K562 (cell line): ENCODE data around the gene C19orf85. TPM values are rescaled to one million over a fixed set of nuclear protein-coding genes. Genes with fewer than 3 reads are reported as not detected.

Source experiments
- ATAC-seq: fragments of 200-7000 bp; cut with Tn5 transposase; 3 replicates; pipeline ENCODE4 v1.9.1; 2020; ENCODE audit warnings: moderate library complexity
- BruUV-seq: library from RNA; stranded (reverse); fragments of 400-500 nt; replicated peaks from 2 replicates; lab custom pipeline; 2021; lab: Mats Ljungman, UMichigan
- CTCF ChIA-PET: fragments of 300-600 bp; formaldehyde crosslinking; extraction: SDS; loops from one replicate; lab custom pipeline; 2021; ENCODE audit warnings: low intra/inter-chr PET ratio; lab: Yijun Ruan, JAX
- POLR2A ChIA-PET: fragments of 300-600, 350-650 bp; sonication (Branson Sonifier 250); formaldehyde crosslinking; extraction: SDS; loops from one replicate; lab custom pipeline; 2021; ENCODE audit warnings: antibody characterized with exemption, inconsistent platforms; lab: Yijun Ruan, JAX
- DNase-seq, 4 experiments: peaks; one replicate each; pipeline versions ENCODE4 v3.0.0 to v3.0.0-alpha.2; 2011 to 2018; ENCODE audit warnings: low spot score in 3 of 4, mixed read lengths in 3 of 4; ENCODE audit errors: extremely low read depth in 1 of 4
- FAIRE-seq: peaks from 2 replicates; lab custom pipeline; 2011; peaks lifted over from hg19 to GRCh38; lab: Jason Lieb, UNC
- H2AFZ ChIP-seq: 2 replicates; pipeline ENCODE4 v1.6.0; 2011; ENCODE audit warnings: low read depth, low read length, control low read depth, inconsistent platforms
- H3K27ac ChIP-seq: fragments of 200-600 bp; 3 replicates; pipeline ENCODE4 v1.8.0; 2011; ENCODE audit warnings: low read depth, mild to moderate bottlenecking, control low read depth, inconsistent platforms, low read length, moderate library complexity, mixed read lengths; ENCODE audit errors: extremely low read depth
- H3K27me3 ChIP-seq, 2 experiments: fragments of 300-600 bp in 1 of 2; 2 replicates in 1 of 2; 3 replicates in 1 of 2; pipeline versions ENCODE4 v1.6.0 to v1.8.0; 2011; ENCODE audit warnings: inconsistent platforms in 2 of 2, low read length in 2 of 2, mild to moderate bottlenecking in 1 of 2, mixed read lengths in 1 of 2, moderate library complexity in 1 of 2; ENCODE audit not compliant: control insufficient read depth in 2 of 2, insufficient read depth in 2 of 2
- H3K36me3 ChIP-seq: fragments of 300-600 bp; 3 replicates; pipeline ENCODE4 v1.8.0; 2011; ENCODE audit warnings: mild to moderate bottlenecking, low read length, inconsistent platforms; ENCODE audit not compliant: control insufficient read depth, insufficient read depth
- H3K4me1 ChIP-seq, 2 experiments: fragments of 200-600 bp in 1 of 2; replicated peaks in 1 of 2; 2 replicates in 1 of 2; 3 replicates in 1 of 2; pipeline versions ENCODE4 v1.5.1 to v1.8.0; 2011; ENCODE audit warnings: inconsistent platforms in 2 of 2, low read length in 2 of 2, mild to moderate bottlenecking in 1 of 2, mixed read lengths in 1 of 2, moderate library complexity in 1 of 2; ENCODE audit not compliant: control insufficient read depth in 2 of 2, insufficient read depth in 2 of 2
- H3K4me2 ChIP-seq: 2 replicates; pipeline ENCODE4 v1.6.1; 2011; ENCODE audit warnings: low read length, control low read depth, inconsistent platforms, mixed read lengths; ENCODE audit not compliant: insufficient read depth
- H3K4me3 ChIP-seq: fragments of 200-600 bp; sonication (generic), shearing (Covaris generic); 2 replicates; pipeline ENCODE4 v1.5.1; 2016; ENCODE audit warnings: control low read depth, inconsistent platforms
- H3K79me2 ChIP-seq: fragments of 200-600 bp; 3 replicates; pipeline ENCODE4 v1.8.0; 2011; ENCODE audit warnings: low read length, inconsistent platforms; ENCODE audit not compliant: control insufficient read depth, insufficient read depth
- H3K9ac ChIP-seq, 2 experiments: 2 replicates each; pipeline versions ENCODE4 v1.6.0 to v1.6.1; 2011; ENCODE audit warnings: low read depth in 2 of 2, low read length in 2 of 2, control low read depth in 1 of 2, inconsistent platforms in 1 of 2, mild to moderate bottlenecking in 1 of 2, mixed read lengths in 1 of 2; ENCODE audit not compliant: insufficient read depth in 1 of 2
- H3K9me1 ChIP-seq: one replicate; pipeline ENCODE4 v1.6.0; 2011; ENCODE audit warnings: inconsistent platforms, mild to moderate bottlenecking, low read length, moderate library complexity; ENCODE audit not compliant: control insufficient read depth, insufficient read depth
- H3K9me3 ChIP-seq: replicated peaks from 2 replicates; pipeline ENCODE4 v1.5.1; 2011; ENCODE audit warnings: low read depth, low read length, inconsistent platforms; ENCODE audit not compliant: control insufficient read depth, insufficient read depth
- H4K20me1 ChIP-seq: replicated peaks from 2 replicates; pipeline ENCODE4 v1.6.1; 2011; ENCODE audit warnings: low read length, inconsistent platforms, mixed read lengths; ENCODE audit not compliant: control insufficient read depth, insufficient read depth
- BRD9 ChIP-seq: fragments of 450-650 bp; IDR thresholded peaks from 2 replicates; pipeline ENCODE4 v1.6.1; 2018; ENCODE audit warnings: low read depth; ENCODE audit not compliant: partially characterized antibody
- DDX20 ChIP-seq: fragments of 450-650 bp; IDR thresholded peaks from 2 replicates; pipeline ENCODE4 v1.6.1; 2016; ENCODE audit warnings: missing genetic modification characterization, low read depth, mild to moderate bottlenecking, missing compliant biosample characterization, moderate library complexity
- HNRNPH1 ChIP-seq: fragments of 200-400 bp; formaldehyde crosslinking; optimal IDR thresholded peaks from 2 replicates; pipeline ENCODE3; 2017; ENCODE audit warnings: low read depth, mild to moderate bottlenecking, low read length, moderate library complexity
- KAT8 ChIP-seq: fragments of 450-650 bp; IDR thresholded peaks from 2 replicates; pipeline ENCODE4 v1.6.1; 2016; ENCODE audit warnings: low read depth, mild to moderate bottlenecking
- MAFF ChIP-seq: IDR thresholded peaks from 2 replicates; pipeline ENCODE4 v1.6.1; 2012; ENCODE audit warnings: low read length, improper control_type of control experiment
- PCBP2 ChIP-seq: fragments of 200-400 bp; formaldehyde crosslinking; IDR thresholded peaks from 2 replicates; pipeline ENCODE4 v1.6.1; 2018; ENCODE audit warnings: low read length, low read depth, mild to moderate bottlenecking, moderate library complexity; ENCODE audit not compliant: poor library complexity, severe bottlenecking
- U2AF1 ChIP-seq: fragments of 200-400 bp; formaldehyde crosslinking; optimal IDR thresholded peaks from 2 replicates; pipeline ENCODE3; 2017; ENCODE audit warnings: mild to moderate bottlenecking, low read depth, low read length, moderate library complexity
- ZBED1 ChIP-seq: IDR thresholded peaks from 2 replicates; pipeline ENCODE4 v1.6.1; 2014
- ZSCAN29 ChIP-seq: fragments of 450-650 bp; IDR thresholded peaks from 2 replicates; pipeline ENCODE4 v1.6.1; 2017
- WGBS: fragments of 100-300 bp; shearing (Covaris generic); methylation state at CpG from one replicate; pipeline ENCODE4 v1.1.6; 2016; ENCODE audit warnings: low coverage, mixed read lengths; ENCODE audit not compliant: insufficient coverage; ENCODE audit errors: missing lambda C conversion rate; 5-methylcytosine and 5-hydroxymethylcytosine counted together
- in situ Hi-C: fragments of 300-500 bp; cut with MboI; formaldehyde crosslinking; loops from 4 replicates; pipeline ENCODE4 v1.15.0; 2018; ENCODE audit warnings: inconsistent platforms, mixed read lengths
- intact Hi-C: fragments of 100-400 bp; cut with micrococcal nuclease; formaldehyde crosslinking; loops from 2 replicates; pipeline ENCODE4 v1.14.2; 2022
- polyA plus RNA-seq, 8 experiments: library from polyadenylated mRNA; depleted of rRNA in 4 of 8; stranded (reverse) in 5 of 8; unstranded in 3 of 8; fragments of >200 nt; fragmentation: Nextera tagmentation in 2 of 8; fragmentation: Illumina TruSeq in 1 of 8; extraction: Ambion mirVana in 2 of 8; extraction: Trizol in 1 of 8; gene quantifications; 2 replicates each; pipeline versions ENCODE4 v1.2.1 to v1.2.3, GENCODE V29; 2011 to 2014; ENCODE audit warnings: inconsistent platforms in 1 of 8, missing spikeins in 1 of 8
- total RNA-seq, 7 experiments: library from RNA; depleted of rRNA in 6 of 7; stranded (reverse); fragments of >200 nt in 6 of 7; fragmentation: Illumina TruSeq in 2 of 7; extraction: Trizol in 2 of 7; gene quantifications; 2 replicates each; pipeline versions ENCODE4 v1.2.1 to v1.2.3, GENCODE V29; 2011 to 2021; ENCODE audit warnings: low replicate concordance in 1 of 7
- TF ChIP-seq, protein P1 (sequence below): IDR thresholded peaks from 2 replicates; pipeline ENCODE4 v1.6.1; 2011; ENCODE audit not compliant: insufficient read length; ENCODE audit errors: extremely low read depth
- TF ChIP-seq, protein P2 (sequence below): fragments of 450-650 bp; formaldehyde crosslinking; IDR thresholded peaks from 2 replicates; pipeline ENCODE4 v1.4.0; 2020; ENCODE audit warnings: mild to moderate bottlenecking, moderate library complexity

C19orf85 gene
- total and polyA plus RNA-seq, 9 of the 15 experiments (the other 6 are each of a cell fraction or from before 2014, with no cell fraction given): not detected

DNA sequence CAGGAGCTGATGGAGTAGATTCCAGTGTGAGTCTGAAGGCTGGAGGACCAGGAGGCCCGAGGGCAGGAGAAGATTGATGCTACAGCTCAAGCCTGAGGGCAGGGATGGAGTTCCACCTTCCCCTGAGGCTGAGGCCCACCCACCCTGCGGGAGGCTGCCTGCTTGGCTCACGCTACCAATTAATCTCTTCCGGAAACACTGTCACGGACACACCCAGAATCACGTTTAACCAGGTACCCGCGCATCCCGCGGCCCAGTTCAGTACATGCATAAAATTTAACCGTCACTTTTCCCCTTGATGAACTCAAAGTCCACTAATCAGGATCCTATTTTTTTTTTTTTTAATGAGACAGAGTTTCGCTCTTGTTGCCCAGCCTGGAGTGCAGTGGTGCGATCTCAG, 6.7 kb upstream of the C19orf85 start:
- CTCF ChIA-PET: no interaction called here
- POLR2A ChIA-PET: interaction anchor here (0.6 kb wide), 1 partner anchor 38 kb away, joined by 3 read pairs; no protein-coding TSS in a partner anchor
- Histone ChIP-seq H3K36me3 (no peaks in the 10 kb centered on the region; the same call in 2 of the 3 replicates), H3K27me3 (no peaks in the 10 kb centered on the region), H3K27ac (no peak overlapping the region), H3K79me2 (no peaks in the 10 kb centered on the region), H3K4me2 (no peak overlapping the region), H3K9me3 (no peaks in the 10 kb centered on the region), H4K20me1 (no peaks in the 10 kb centered on the region)
- BruUV-seq: no TSS peak
- intact Hi-C loops: no loop called here
- WGBS: 65% methylated on average over 13 of the region's 13 CpGs
- no peak for ATAC-seq
- no peak for TF ChIP-seq MAFF
- TF ChIP-seq ZBED1: no peak
- TF ChIP-seq, protein P1, sequence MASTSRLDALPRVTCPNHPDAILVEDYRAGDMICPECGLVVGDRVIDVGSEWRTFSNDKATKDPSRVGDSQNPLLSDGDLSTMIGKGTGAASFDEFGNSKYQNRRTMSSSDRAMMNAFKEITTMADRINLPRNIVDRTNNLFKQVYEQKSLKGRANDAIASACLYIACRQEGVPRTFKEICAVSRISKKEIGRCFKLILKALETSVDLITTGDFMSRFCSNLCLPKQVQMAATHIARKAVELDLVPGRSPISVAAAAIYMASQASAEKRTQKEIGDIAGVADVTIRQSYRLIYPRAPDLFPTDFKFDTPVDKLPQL: no peak
- no peak for TF ChIP-seq BRD9
- no peak for TF ChIP-seq U2AF1
- no peak for TF ChIP-seq KAT8
- no peak for TF ChIP-seq DDX20 (tag)
- TF ChIP-seq HNRNPH1: no peak
- no peak for TF ChIP-seq ZSCAN29
- TF ChIP-seq PCBP2: no peak
- TF ChIP-seq, protein P2, sequence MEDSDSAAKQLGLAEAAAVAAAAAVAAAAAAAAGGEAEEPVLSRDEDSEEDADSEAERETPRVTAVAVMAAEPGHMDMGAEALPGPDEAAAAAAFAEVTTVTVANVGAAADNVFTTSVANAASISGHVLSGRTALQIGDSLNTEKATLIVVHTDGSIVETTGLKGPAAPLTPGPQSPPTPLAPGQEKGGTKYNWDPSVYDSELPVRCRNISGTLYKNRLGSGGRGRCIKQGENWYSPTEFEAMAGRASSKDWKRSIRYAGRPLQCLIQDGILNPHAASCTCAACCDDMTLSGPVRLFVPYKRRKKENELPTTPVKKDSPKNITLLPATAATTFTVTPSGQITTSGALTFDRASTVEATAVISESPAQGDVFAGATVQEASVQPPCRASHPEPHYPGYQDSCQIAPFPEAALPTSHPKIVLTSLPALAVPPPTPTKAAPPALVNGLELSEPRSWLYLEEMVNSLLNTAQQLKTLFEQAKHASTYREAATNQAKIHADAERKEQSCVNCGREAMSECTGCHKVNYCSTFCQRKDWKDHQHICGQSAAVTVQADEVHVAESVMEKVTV: no peak
- TF ChIP-seq, all 486 proteins: peak for 0
- no peak overlapping the region for H3K4me3 ChIP-seq
- DNase-seq (no peak), FAIRE-seq (no peak)
- no peak overlapping the region for H2AFZ ChIP-seq
- 0 out of 4 replicates have a peak overlapping the region, but pooled peaks of 1 of the 2 experiments have one; percentile 10 for H3K9ac ChIP-seq
- in situ Hi-C loops: no loop called here
- peaks cover 35 to 49% of the 10 kb centered on the region in 2 experiments for H3K4me1 ChIP-seq
- H3K9me1 ChIP-seq: no peaks in the 10 kb centered on the region
